Natural killer cell treated with Interleukin-12 subunit alpha and Interleukin-12 subunit beta and Interleukin-15 and Interleukin-18, amount 100 ng/mL, for 72 hours (primary cell): ENCODE data around the gene PALD1. TPM values are rescaled to one million over a fixed set of nuclear protein-coding genes. Genes with fewer than 3 reads are reported as not detected.
A peak's percentile ranks its signal among the peaks of the same experiment; 100 is the strongest.

Source experiments
- ATAC-seq, 2 donors: fragments of 150-1000 bp; cut with Tn5 transposase in 1 of 2; sonication (Bioruptor Pico), chemical (Tn5 transposase) in 1 of 2; 2 replicates each; pipeline ENCODE4 v1.10.0; 2021
- DNase-seq: peaks from one replicate; pipeline ENCODE4 v3.0.0; 2022; ENCODE audit warnings: low spot score
- H3K27ac Mint-ChIP-seq, 2 donors: 1 replicate in 1 of 2; 2 replicates in 1 of 2; pipeline ENCODE4 v1.8.0; 2022; ENCODE audit warnings: mixed read lengths in 2 of 2, mild to moderate bottlenecking in 1 of 2, moderate library complexity in 1 of 2
- H3K27me3 Mint-ChIP-seq, 2 donors: 1 replicate in 1 of 2; 2 replicates in 1 of 2; pipeline ENCODE4 v1.8.0; 2022; ENCODE audit warnings: mixed read lengths in 2 of 2
- H3K36me3 Mint-ChIP-seq: one replicate; pipeline ENCODE4 v1.8.0; 2022; ENCODE audit warnings: mixed read lengths
- H3K4me1 Mint-ChIP-seq, 2 donors: 1 replicate in 1 of 2; 2 replicates in 1 of 2; pipeline ENCODE4 v1.8.0; 2022; ENCODE audit warnings: low read depth in 2 of 2, mixed read lengths in 2 of 2, mild to moderate bottlenecking in 1 of 2
- H3K4me3 Mint-ChIP-seq: one replicate; pipeline ENCODE4 v1.8.0; 2022; ENCODE audit warnings: mixed read lengths
- H3K9me3 Mint-ChIP-seq: 2 replicates; pipeline ENCODE4 v1.8.0; 2022; ENCODE audit warnings: mixed read lengths
- total RNA-seq, 2 donors: library from RNA; stranded (reverse); gene quantifications; one replicate each; pipeline ENCODE4 v1.2.3, GENCODE V29; 2022

Gene PALD1
- total RNA-seq, 2 donors from 2014 or later = 0.33 to 1.4 TPM

GRCh38 chr10:70558871-70559810 lies 80.6 kb downstream of the PALD1 start:
- peak overlapping the region; percentile 84 to 92 for H3K27ac Mint-ChIP-seq
- H3K4me1 Mint-ChIP-seq = peaks cover 35 to 37% of the 10 kb centered on the region in 2 donors
- DNase-seq (peak; percentile 92), ATAC-seq (peak; percentile 95)
- H3K4me3 Mint-ChIP-seq = peak overlapping the region; percentile 84
- no peaks in the 10 kb centered on the region for H3K9me3 Mint-ChIP-seq
- H3K36me3 Mint-ChIP-seq = no peaks in the 10 kb centered on the region
- H3K27me3 Mint-ChIP-seq = no peaks in the 10 kb centered on the region

- no peaks in the 10 kb centered on the region for H3K36me3 Mint-ChIP-seq
- H3K27ac Mint-ChIP-seq = peak overlapping the region; percentile 84 to 92
- peaks cover 35 to 39% of the 10 kb centered on the region in 2 donors for H3K4me1 Mint-ChIP-seq
These were observed 81.3 kb downstream of the PALD1 start for GRCh38 chr10:70559861-70560260.

GRCh38 chr10:70560511-70560941 lies 82.0 kb downstream of the PALD1 start:
- Mint-ChIP-seq H3K36me3 (no peaks in the 10 kb centered on the region), H3K27me3 (no peaks in the 10 kb centered on the region), H3K4me1 (peaks cover 42 to 46% of the 10 kb centered on the region in 2 donors), H3K27ac (peak overlapping the region; percentile 70 to 84), H3K4me3 (no peak overlapping the region), H3K9me3 (no peaks in the 10 kb centered on the region)
- DNase-seq (no peak), ATAC-seq (no peak)

More at GRCh38 chr10:70559861-70560260, 81.3 kb downstream of the PALD1 start:
- H3K4me3 Mint-ChIP-seq = peak overlapping the region; percentile 84
- H3K27me3 Mint-ChIP-seq = no peaks in the 10 kb centered on the region
- no peak for ATAC-seq
- no peak for DNase-seq
- H3K9me3 Mint-ChIP-seq = no peaks in the 10 kb centered on the region

- H3K4me1 Mint-ChIP-seq = peaks cover 47 to 48% of the 10 kb centered on the region in 2 donors
- H3K36me3 Mint-ChIP-seq = no peaks in the 10 kb centered on the region
- H3K4me3 Mint-ChIP-seq = no peak overlapping the region
- DNase-seq (no peak), ATAC-seq (no peak)
- H3K27me3 Mint-ChIP-seq = no peaks in the 10 kb centered on the region
- peak overlapping the region; percentile 28 to 70 for H3K27ac Mint-ChIP-seq
- no peaks in the 10 kb centered on the region for H3K9me3 Mint-ChIP-seq
These were observed 82.5 kb downstream of the PALD1 start for GRCh38 chr10:70561070-70561469.

- H3K27ac Mint-ChIP-seq = peak overlapping the region; percentile 28 to 70
- H3K4me3 Mint-ChIP-seq = no peak overlapping the region
- no peaks in the 10 kb centered on the region for H3K9me3 Mint-ChIP-seq
- DNase-seq (no peak), ATAC-seq (no peak)
- no peaks in the 10 kb centered on the region for H3K27me3 Mint-ChIP-seq
- no peaks in the 10 kb centered on the region for H3K36me3 Mint-ChIP-seq
- H3K4me1 Mint-ChIP-seq = peaks cover 50% of the 10 kb centered on the region in 2 donors
These were observed 83.0 kb downstream of the PALD1 start for GRCh38 chr10:70561558-70561957.

GRCh38 chr10:70562036-70562755 lies 83.6 kb downstream of the PALD1 start:
- peak overlapping the region; percentile 28 to 70 for H3K27ac Mint-ChIP-seq
- ATAC-seq (no peak), DNase-seq (no peak)
- H3K36me3 Mint-ChIP-seq = no peaks in the 10 kb centered on the region
- peaks cover 50% of the 10 kb centered on the region in 2 donors for H3K4me1 Mint-ChIP-seq
- no peaks in the 10 kb centered on the region for H3K27me3 Mint-ChIP-seq
- H3K9me3 Mint-ChIP-seq = no peaks in the 10 kb centered on the region
- H3K4me3 Mint-ChIP-seq = no peak overlapping the region

GRCh38 chr10:70563230-70563629 lies 84.7 kb downstream of the PALD1 start:
- peaks cover 48% of the 10 kb centered on the region in 2 donors for H3K4me1 Mint-ChIP-seq

GRCh38 chr10:70564113-70564725 lies 85.7 kb downstream of the PALD1 start:
- Mint-ChIP-seq H3K4me1 (peaks cover 40 to 43% of the 10 kb centered on the region in 2 donors), H3K9me3 (no peaks in the 10 kb centered on the region), H3K36me3 (no peaks in the 10 kb centered on the region), H3K27ac (no peak overlapping the region), H3K27me3 (no peaks in the 10 kb centered on the region), H3K4me3 (no peak overlapping the region)
- no peak for ATAC-seq
- DNase-seq = no peak

More at GRCh38 chr10:70563230-70563629, 84.7 kb downstream of the PALD1 start:
- Mint-ChIP-seq H3K36me3 (no peaks in the 10 kb centered on the region), H3K27ac (peak overlapping the region; percentile 26 to 81), H3K9me3 (no peaks in the 10 kb centered on the region), H3K4me3 (no peak overlapping the region), H3K27me3 (no peaks in the 10 kb centered on the region)
- DNase-seq = no peak
- no peak for ATAC-seq

- ATAC-seq = peak in 1 of 2 donors; percentile 55
These were observed 86.4 kb downstream of the PALD1 start for GRCh38 chr10:70564901-70565351.

GRCh38 chr10:70565556-70566514 lies 87.3 kb downstream of the PALD1 start:
- Mint-ChIP-seq H3K36me3 (no peaks in the 10 kb centered on the region), H3K4me1 (peaks cover 40 to 44% of the 10 kb centered on the region in 2 donors), H3K27ac (peak overlapping the region; percentile 21 to 80), H3K27me3 (no peaks in the 10 kb centered on the region), H3K9me3 (no peaks in the 10 kb centered on the region), H3K4me3 (no peak overlapping the region)
- ATAC-seq (no peak), DNase-seq (no peak)

More at GRCh38 chr10:70564901-70565351, 86.4 kb downstream of the PALD1 start:
- Mint-ChIP-seq H3K4me1 (peaks cover 38 to 42% of the 10 kb centered on the region in 2 donors), H3K36me3 (no peaks in the 10 kb centered on the region), H3K27ac (peak overlapping the region; percentile 21 to 80), H3K9me3 (no peaks in the 10 kb centered on the region), H3K4me3 (no peak overlapping the region), H3K27me3 (no peaks in the 10 kb centered on the region)
- peak; percentile 44 for DNase-seq

- peaks cover 42% of the 10 kb centered on the region in 2 donors for H3K4me1 Mint-ChIP-seq
- ATAC-seq (no peak), DNase-seq (no peak)
- no peak overlapping the region for H3K4me3 Mint-ChIP-seq
- H3K9me3 Mint-ChIP-seq = no peaks in the 10 kb centered on the region
- no peaks in the 10 kb centered on the region for H3K36me3 Mint-ChIP-seq
- no peak overlapping the region for H3K27ac Mint-ChIP-seq
- H3K27me3 Mint-ChIP-seq = no peaks in the 10 kb centered on the region
These were observed 88.1 kb downstream of the PALD1 start for GRCh38 chr10:70566515-70567290.

GRCh38 chr10:70567603-70568002 lies 89.0 kb downstream of the PALD1 start:
- Mint-ChIP-seq H3K9me3 (no peaks in the 10 kb centered on the region), H3K4me1 (peaks cover 46 to 48% of the 10 kb centered on the region in 2 donors), H3K36me3 (no peaks in the 10 kb centered on the region), H3K4me3 (no peak overlapping the region), H3K27ac (peak overlapping the region in 1 of 2 donors; percentile 50), H3K27me3 (no peaks in the 10 kb centered on the region)
- ATAC-seq (no peak), DNase-seq (no peak)
